H1 (cell line): ENCODE measurements around the gene FARP2. TPM values are rescaled to one million over a fixed set of nuclear protein-coding genes. Genes with fewer than 3 reads are reported as not detected.
A peak's percentile ranks its signal among the peaks of the same experiment; 100 is the strongest.

ENCODE experiments used
- CTCF ChIA-PET: fragments of 300-600 bp; sonication (Branson Sonifier 250); formaldehyde crosslinking; loops from one replicate; lab custom pipeline; 2021; ENCODE audit not compliant: partially characterized antibody; lab: Charles Lee
- POLR2A ChIA-PET: fragments of 300-600 bp; sonication (Branson Sonifier 250); formaldehyde crosslinking; loops from one replicate; lab custom pipeline; 2021; ENCODE audit warnings: inconsistent platforms; ENCODE audit not compliant: partially characterized antibody; lab: Charles Lee
- DNase-seq, 2 experiments: peaks; one replicate each; pipeline versions ENCODE4 v3.0.0 to v3.0.0-alpha.2; 2010 to 2022; ENCODE audit warnings: low spot score in 2 of 2, low read depth in 1 of 2, mixed read lengths in 1 of 2
- FAIRE-seq: peaks from 2 replicates; lab custom pipeline; 2011; peaks lifted over from hg19 to GRCh38; lab: Jason Lieb, UNC
- H2AFZ ChIP-seq: 2 replicates; pipeline ENCODE4 v1.8.1; 2012; ENCODE audit warnings: low read length, inconsistent platforms
- H2AK5ac ChIP-seq: 2 replicates; pipeline ENCODE4 v1.6.1; 2013; ENCODE audit warnings: low read depth, low read length
- H2BK120ac ChIP-seq: replicated peaks from 2 replicates; pipeline ENCODE3; 2013; ENCODE audit warnings: low read depth, low read length, inconsistent platforms
- H2BK12ac ChIP-seq: 2 replicates; pipeline ENCODE4 v1.6.1; 2013; ENCODE audit warnings: low read depth, low read length
- H2BK15ac ChIP-seq: 2 replicates; pipeline ENCODE4 v1.6.1; 2013; ENCODE audit warnings: low read length
- H2BK20ac ChIP-seq: 2 replicates; pipeline ENCODE4 v1.6.1; 2013; ENCODE audit warnings: low read length
- H2BK5ac ChIP-seq: 2 replicates; pipeline ENCODE4 v1.6.1; 2013; ENCODE audit warnings: low read depth, low read length
- H3K14ac ChIP-seq: 2 replicates; pipeline ENCODE4 v1.6.1; 2013; ENCODE audit warnings: inconsistent platforms; ENCODE audit not compliant: insufficient read length
- H3K18ac ChIP-seq: 2 replicates; pipeline ENCODE4 v1.6.1; 2013; ENCODE audit warnings: low read length; ENCODE audit errors: extremely low read depth
- H3K23ac ChIP-seq: 2 replicates; pipeline ENCODE4 v1.6.1; 2013; ENCODE audit warnings: inconsistent platforms; ENCODE audit not compliant: insufficient read length
- H3K23me2 ChIP-seq: 2 replicates; pipeline ENCODE4 v1.6.1; 2013; ENCODE audit warnings: low read depth, low read length
- H3K27ac ChIP-seq: 2 replicates; pipeline ENCODE4 v1.6.1; 2011; ENCODE audit warnings: low read depth, low read length, inconsistent platforms
- H3K27me3 ChIP-seq, 4 experiments: replicated peaks in 1 of 4; 1 replicate in 1 of 4; 2 replicates in 3 of 4; pipeline versions ENCODE4 v1.6.1 to v1.8.1; 2011 to 2013; ENCODE audit warnings: low read length in 3 of 4, mild to moderate bottlenecking in 3 of 4, inconsistent platforms in 2 of 4, mixed read lengths in 2 of 4, moderate library complexity in 1 of 4; ENCODE audit not compliant: control insufficient read depth in 3 of 4, insufficient read depth in 3 of 4; ENCODE audit errors: extremely low read depth in 1 of 4
- H3K36me3 ChIP-seq, 4 experiments: 2 replicates each; pipeline versions ENCODE4 v1.6.1 to v1.8.1; 2011 to 2013; ENCODE audit warnings: mild to moderate bottlenecking in 4 of 4, low read length in 3 of 4, moderate library complexity in 2 of 4, control low read depth in 1 of 4, inconsistent platforms in 1 of 4; ENCODE audit not compliant: insufficient read depth in 4 of 4, control insufficient read depth in 2 of 4
- H3K4ac ChIP-seq: replicated peaks from 2 replicates; pipeline ENCODE3; 2013; ENCODE audit warnings: low read length, low read depth, mixed read lengths, inconsistent platforms; ENCODE audit not compliant: insufficient read length
- H3K4me1 ChIP-seq, 4 experiments: replicated peaks in 1 of 4; 1 replicate in 1 of 4; 2 replicates in 3 of 4; pipeline versions ENCODE4 v1.6.1 to v1.8.1; 2011 to 2013; ENCODE audit warnings: low read length in 3 of 4, inconsistent platforms in 2 of 4, mixed read lengths in 1 of 4; ENCODE audit not compliant: insufficient read depth in 4 of 4, control insufficient read depth in 3 of 4
- H3K4me2 ChIP-seq, 2 experiments: 2 replicates each; pipeline versions ENCODE4 v1.6.1 to v1.8.1; 2011 to 2013; ENCODE audit warnings: low read depth in 2 of 2, low read length in 2 of 2, control low read depth in 1 of 2, inconsistent platforms in 1 of 2, mild to moderate bottlenecking in 1 of 2; ENCODE audit not compliant: insufficient read depth in 1 of 2
- H3K4me3 ChIP-seq, 4 experiments: fragments of 200-600, 300-600 bp in 1 of 4; sonication (generic), shearing (Covaris generic), sonication (Bioruptor Twin) in 1 of 4; 2 replicates each; pipeline versions ENCODE4 v1.5.1 to v1.8.1; 2011 to 2016; ENCODE audit warnings: low read length in 4 of 4, low read depth in 3 of 4, control low read depth in 2 of 4, inconsistent platforms in 2 of 4, mild to moderate bottlenecking in 2 of 4, mixed read lengths in 1 of 4, moderate library complexity in 1 of 4; ENCODE audit not compliant: insufficient read depth in 2 of 4; ENCODE audit errors: extremely low read depth in 1 of 4
- H3K56ac ChIP-seq: replicated peaks from 2 replicates; pipeline ENCODE3; 2013; ENCODE audit warnings: low read depth, mild to moderate bottlenecking, mixed read lengths, low read length, inconsistent platforms; ENCODE audit not compliant: insufficient read length
- H3K79me1 ChIP-seq: 2 replicates; pipeline ENCODE4 v1.6.1; 2013; ENCODE audit warnings: low read depth, low read length, control low read depth
- H3K79me2 ChIP-seq, 2 experiments: 2 replicates each; pipeline versions ENCODE4 v1.6.1 to v1.8.1; 2012 to 2013; ENCODE audit warnings: low read length in 2 of 2, mild to moderate bottlenecking in 2 of 2, inconsistent platforms in 1 of 2; ENCODE audit not compliant: insufficient read depth in 2 of 2, control insufficient read depth in 1 of 2
- H3K9ac ChIP-seq, 4 experiments: replicated peaks in 1 of 4; 1 replicate in 1 of 4; 2 replicates in 3 of 4; pipeline versions ENCODE4 v1.6.1 to v1.8.1; 2011 to 2013; ENCODE audit warnings: low read depth in 3 of 4, low read length in 3 of 4, control low read depth in 2 of 4, mild to moderate bottlenecking in 2 of 4, moderate library complexity in 2 of 4, inconsistent platforms in 1 of 4; ENCODE audit errors: extremely low read depth in 1 of 4
- H3K9me3 ChIP-seq, 2 experiments: 2 replicates each; pipeline versions ENCODE4 v1.6.1 to v1.8.1; 2012 to 2013; ENCODE audit warnings: mild to moderate bottlenecking in 2 of 2, moderate library complexity in 2 of 2, control low read depth in 1 of 2, inconsistent platforms in 1 of 2, low read depth in 1 of 2, low read length in 1 of 2, mixed read lengths in 1 of 2; ENCODE audit not compliant: insufficient read depth in 2 of 2
- H4K20me1 ChIP-seq, 2 experiments: replicated peaks in 1 of 2; 2 replicates each; pipeline versions ENCODE3 to v1.8.1; 2011 to 2013; ENCODE audit warnings: inconsistent platforms in 2 of 2, low read length in 2 of 2, mild to moderate bottlenecking in 1 of 2; ENCODE audit not compliant: insufficient read depth in 2 of 2, control insufficient read depth in 1 of 2
- H4K5ac ChIP-seq: 2 replicates; pipeline ENCODE4 v1.6.1; 2013; ENCODE audit warnings: low read length, low read depth, mixed read lengths, inconsistent platforms; ENCODE audit not compliant: insufficient read length
- H4K8ac ChIP-seq: 2 replicates; pipeline ENCODE4 v1.8.0; 2013; ENCODE audit warnings: mild to moderate bottlenecking, moderate library complexity, low read length, inconsistent platforms; ENCODE audit not compliant: insufficient read depth; ENCODE audit errors: extremely low read depth
- H4K91ac ChIP-seq: replicated peaks from 2 replicates; pipeline ENCODE3; 2013; ENCODE audit warnings: low read length, mixed read lengths, inconsistent platforms; ENCODE audit not compliant: insufficient read length
- ASH2L ChIP-seq: fragments of 200-600, 300-600 bp; sonication (generic); IDR thresholded peaks from one replicate; pipeline ENCODE4 v1.7.1; 2017; ENCODE audit warnings: low read length
- HDAC2 ChIP-seq, 2 experiments: fragments of 300-600 bp in 1 of 2; sonication (generic) in 1 of 2; IDR thresholded peaks; 2 replicates each; pipeline ENCODE4 v1.6.1; 2011 to 2012; ENCODE audit warnings: low read depth in 2 of 2, low read length in 2 of 2, mild to moderate bottlenecking in 2 of 2, moderate library complexity in 2 of 2, borderline replicate concordance in 1 of 2, inconsistent platforms in 1 of 2
- POLR2AphosphoS5 ChIP-seq: IDR thresholded peaks from 2 replicates; pipeline ENCODE4 v1.6.1; 2011; ENCODE audit warnings: low read depth, low read length
- POU5F1 ChIP-seq: IDR thresholded peaks from 2 replicates; pipeline ENCODE4 v1.6.1; 2011; ENCODE audit warnings: low read depth, mild to moderate bottlenecking, low read length, moderate library complexity
- SIRT6 ChIP-seq: IDR thresholded peaks from one replicate; pipeline ENCODE4 v1.7.1; 2012; ENCODE audit warnings: low read length, inconsistent platforms
- SIX5 ChIP-seq: IDR thresholded peaks from 2 replicates; pipeline ENCODE4 v1.6.1; 2011; ENCODE audit warnings: mild to moderate bottlenecking, low read depth, low read length
- SP4 ChIP-seq: IDR thresholded peaks from 2 replicates; pipeline ENCODE4 v1.6.1; 2012; ENCODE audit warnings: low read length, inconsistent platforms
- SUZ12 ChIP-seq: fragments of 200-600 bp; sonication (generic); IDR thresholded peaks from 2 replicates; pipeline ENCODE4 v1.6.1; 2012; ENCODE audit warnings: mild to moderate bottlenecking, inconsistent platforms, low read length, moderate library complexity, mixed read lengths
- TAF1 ChIP-seq: IDR thresholded peaks from 2 replicates; pipeline ENCODE4 v1.6.1; 2011; ENCODE audit warnings: mild to moderate bottlenecking, low read depth, low read length
- TAF7 ChIP-seq: optimal IDR thresholded peaks from 2 replicates; pipeline ENCODE3; 2011; ENCODE audit warnings: low read depth, mild to moderate bottlenecking, inconsistent platforms, low read length, moderate library complexity, borderline replicate concordance
- TCF12 ChIP-seq: IDR thresholded peaks from 2 replicates; pipeline ENCODE4 v1.6.1; 2011; ENCODE audit warnings: low read depth, mild to moderate bottlenecking, low read length
- WGBS, 2 experiments: shearing (Covaris generic) in 1 of 2; methylation state at CpG; one replicate each; pipeline versions ENCODE4 v1.1.6 to v1.1.7; 2013 to 2015; ENCODE audit warnings: low lambda C conversion rate in 2 of 2, mixed read lengths in 2 of 2, inconsistent platforms in 1 of 2, low coverage in 1 of 2, missing lambda C conversion rate in 1 of 2; ENCODE audit not compliant: insufficient replicate concordance in 2 of 2, insufficient coverage in 1 of 2, insufficient read length in 1 of 2; ENCODE audit errors: extremely low coverage in 1 of 2, missing lambda C conversion rate in 1 of 2; 5-methylcytosine and 5-hydroxymethylcytosine counted together
- polyA plus RNA-seq, 7 experiments: library from polyadenylated mRNA; depleted of rRNA in 3 of 7; stranded (reverse) in 5 of 7; unstranded in 2 of 7; fragments of >200 nt in 5 of 7; fragments of 200-250 nt in 2 of 7; gene quantifications; 1 replicate in 5 of 7; 2 replicates in 1 of 7; 4 replicates in 1 of 7; pipeline versions ENCODE4 v1.2.1 to v1.2.3, GENCODE V29; 2011 to 2013; ENCODE audit warnings: missing spikeins in 2 of 7, mixed read lengths in 2 of 7
- total RNA-seq: library from RNA; stranded (reverse); fragmentation: NEBNext Ultra II Directional; extraction: Animal tissue kit (Norgen Biotek cat#: 25700); gene quantifications from 2 replicates; pipeline ENCODE4 v1.2.1, GENCODE V29; 2021

The FARP2 gene
- total and polyA plus RNA-seq, 2 of the 8 experiments (the other 6 are each of a cell fraction or from before 2014, with no cell fraction given), result 12.4 to 33.4 TPM

DNA sequence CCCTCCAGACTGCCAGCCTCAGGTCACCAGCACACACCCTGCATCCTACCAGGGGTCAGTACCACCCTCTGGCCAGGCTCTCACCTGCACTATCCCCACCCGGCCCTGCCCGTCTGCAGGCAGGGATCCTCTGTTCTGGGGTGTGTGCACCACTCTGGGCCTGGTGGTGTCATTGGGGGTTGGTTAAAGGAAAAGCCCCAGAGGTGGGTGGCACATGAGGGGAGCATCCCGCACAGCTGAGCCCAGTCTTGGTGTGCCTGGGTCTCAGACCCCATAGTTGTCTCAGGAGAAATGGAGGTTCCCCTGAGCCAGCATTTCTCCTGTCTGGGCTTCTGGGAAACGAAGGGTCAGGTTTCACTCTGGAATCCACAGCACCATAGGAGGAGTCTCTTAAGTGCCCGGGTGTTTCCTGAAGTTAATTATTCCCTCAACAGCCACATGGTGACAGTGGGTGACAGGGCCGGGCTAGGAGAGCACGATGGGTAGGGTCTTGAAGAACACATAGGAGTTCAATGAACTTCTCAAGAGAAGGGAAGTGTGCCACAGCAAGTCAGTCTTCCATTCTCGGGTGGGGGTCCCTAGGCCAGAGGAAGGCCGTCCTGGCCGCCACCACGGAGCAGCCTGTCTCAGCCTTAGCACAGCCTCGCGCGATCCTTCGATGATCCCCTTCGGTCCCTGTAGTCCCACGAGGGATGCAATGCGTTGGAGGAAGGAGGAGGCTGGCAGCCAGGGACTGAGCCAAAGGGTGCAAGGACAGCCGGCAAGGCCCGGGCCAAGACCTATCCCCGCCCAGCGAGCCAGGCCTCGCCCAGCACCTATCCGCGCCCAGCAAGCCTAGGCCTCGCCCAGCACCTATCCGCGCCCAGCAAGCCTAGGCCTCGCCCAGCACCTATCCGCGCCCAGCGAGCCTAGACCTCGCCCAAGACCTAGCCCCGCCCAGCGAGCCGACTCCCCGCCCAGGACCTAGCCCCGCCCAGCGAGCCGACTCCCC, 1.1 kb upstream of the FARP2 start:
- ChIA-PET CTCF (interaction anchor here (1.0 kb wide), 1 partner anchor 37 kb away, joined by 3 read pairs; no protein-coding TSS in a partner anchor), POLR2A (interaction anchor here (1.0 to 2.6 kb wide), 5 partner anchors 17 to 60 kb away, joined by 3 to 12 read pairs (median 6); partner anchors contain the start of genes HDLBP and SEPTIN2)
- H2AFZ ChIP-seq, result no peak overlapping the region
- H3K79me2 ChIP-seq, result peaks cover 0 to 34% of the 10 kb centered on the region in 2 experiments; a peak in 3 of 4 replicates
- peak overlapping the region; percentile 73 for H3K27ac ChIP-seq
- no peaks in the 10 kb centered on the region for H3K9me3 ChIP-seq
- peak overlapping the region in 2 of 4 experiments; percentile 35 to 55; a peak in 4 of 7 replicates for H3K9ac ChIP-seq
- H2BK120ac ChIP-seq, result no peak overlapping the region
- H3K23me2 ChIP-seq, result peaks cover 9% of the 10 kb centered on the region
- no peak overlapping the region for H3K4ac ChIP-seq
- no peak overlapping the region for H4K91ac ChIP-seq
- H3K4me2 ChIP-seq, result peak overlapping the region; percentile 66 to 98
- H2BK12ac ChIP-seq, result no peak overlapping the region
- H3K18ac ChIP-seq, result peak overlapping the region; percentile 64
- H2BK20ac ChIP-seq, result no peak overlapping the region
- whole genome bisulfite sequencing, 2 experiments, result 26% methylated on average over 19 of the region's 40 CpGs; no CpG with 5 or more reads in 1 of the 2 experiments
- no peak overlapping the region for H2BK15ac ChIP-seq
- H3K79me1 ChIP-seq, result peaks cover 7% of the 10 kb centered on the region; the same call in 1 of the 2 replicates
- H3K23ac ChIP-seq, result no peak overlapping the region
- peaks cover 14 to 43% (median 32%) of the 10 kb centered on the region in 4 experiments for H3K36me3 ChIP-seq
- H2BK5ac ChIP-seq, result peak overlapping the region; percentile 56
- peaks cover 5 to 15% of the 10 kb centered on the region in 2 experiments for H4K20me1 ChIP-seq
- FAIRE-seq, result no peak
- no peaks in the 10 kb centered on the region for H3K27me3 ChIP-seq
- DNase-seq, result peak; percentile 70 to 91
- peaks cover 1 to 10% (median 7%) of the 10 kb centered on the region in 4 experiments; a peak in 6 of 7 replicates for H3K4me1 ChIP-seq
- no peak overlapping the region for H3K56ac ChIP-seq
- peak overlapping the region; percentile 24 to 61 (median 59); a peak in 7 of 8 replicates for H3K4me3 ChIP-seq
- H2AK5ac ChIP-seq, result no peak overlapping the region
- H3K14ac ChIP-seq, result no peak overlapping the region
- H4K8ac ChIP-seq, result peak overlapping the region; percentile 88
- no peak overlapping the region for H4K5ac ChIP-seq
- TF ChIP-seq POU5F1 (no peak), TCF12 (no peak), TAF7 (no peak), SIRT6 (no peak), TAF1 (peak; percentile 37; the same call in 1 of the 2 replicates), SP4 (0 out of 2 replicates have a peak, but pooled peaks have one; percentile 42), SUZ12 (no peak), SIX5 (0 out of 2 replicates have a peak, but pooled peaks have one; percentile 14), HDAC2 (IDR thresholded peaks at IDR 0.05; ENCODE audit: borderline replicate concordance in 1 of 2, low read depth in 2 of 2, low read length in 2 of 2) (0 out of 4 replicates have a peak, but pooled peaks of 1 of the 2 experiments have one; percentile 43), ASH2L (no peak), POLR2AphosphoS5 (peak; percentile 80)
